ENCODE results near the gene AOPEP.
"Not testable (repeated sequence)": the region's sequence is repeated elsewhere in the genome, so short reads cannot be mapped to it uniquely, and the experiment has no call there.

GRCh38 chr9:94965631-94966030, 239.1 kb downstream of the AOPEP start:
- not testable (repeated sequence) for TF ChIP-seq CTCF, EP300, POLR2AphosphoS5 (IDR thresholded peaks at IDR 0.05)

All from suprapubic skin (tissue), 4 donors.